ENCODE results near the gene FKBP7. TPM values are rescaled to one million over a fixed set of nuclear protein-coding genes. Genes with fewer than 3 reads are reported as not detected.

FKBP7 gene
- total and polyA plus RNA-seq, 4 donors: 2.8 to 10.4 (median 4.9) TPM

- Histone ChIP-seq H3K4me1 (ENCODE audit: control insufficient read depth in 4 of 4, insufficient read depth in 4 of 4, low read length in 3 of 4) (no peaks in the 10 kb centered on the region), H3K27me3 (ENCODE audit: control insufficient read depth in 4 of 4, insufficient read depth in 4 of 4, low read length in 3 of 4) (no peaks in the 10 kb centered on the region), H3K36me3 (ENCODE audit: control insufficient read depth in 4 of 4, insufficient read depth in 3 of 4, low read depth in 1 of 4, low read length in 3 of 4) (no peaks in the 10 kb centered on the region), H3K9ac (ENCODE audit: low read depth in 1 of 2, low read length in 2 of 2) (no peak overlapping the region), H3K9me3 (ENCODE audit: control insufficient read depth in 4 of 4, low read length in 3 of 4) (no peaks in the 10 kb centered on the region), H3K4me3 (ENCODE audit: low read depth in 1 of 3, low read length in 3 of 3) (no peak overlapping the region), H3K27ac (ENCODE audit: low read depth in 1 of 2, low read length in 2 of 2) (no peak overlapping the region)
- WGBS: 58% methylated on average over 1 of the region's 1 CpG
- no peak for DNase-seq (ENCODE audit: low spot score)
- TF ChIP-seq SP1 (IDR thresholded peaks at IDR 0.05): no peak
- TF ChIP-seq, protein P1, sequence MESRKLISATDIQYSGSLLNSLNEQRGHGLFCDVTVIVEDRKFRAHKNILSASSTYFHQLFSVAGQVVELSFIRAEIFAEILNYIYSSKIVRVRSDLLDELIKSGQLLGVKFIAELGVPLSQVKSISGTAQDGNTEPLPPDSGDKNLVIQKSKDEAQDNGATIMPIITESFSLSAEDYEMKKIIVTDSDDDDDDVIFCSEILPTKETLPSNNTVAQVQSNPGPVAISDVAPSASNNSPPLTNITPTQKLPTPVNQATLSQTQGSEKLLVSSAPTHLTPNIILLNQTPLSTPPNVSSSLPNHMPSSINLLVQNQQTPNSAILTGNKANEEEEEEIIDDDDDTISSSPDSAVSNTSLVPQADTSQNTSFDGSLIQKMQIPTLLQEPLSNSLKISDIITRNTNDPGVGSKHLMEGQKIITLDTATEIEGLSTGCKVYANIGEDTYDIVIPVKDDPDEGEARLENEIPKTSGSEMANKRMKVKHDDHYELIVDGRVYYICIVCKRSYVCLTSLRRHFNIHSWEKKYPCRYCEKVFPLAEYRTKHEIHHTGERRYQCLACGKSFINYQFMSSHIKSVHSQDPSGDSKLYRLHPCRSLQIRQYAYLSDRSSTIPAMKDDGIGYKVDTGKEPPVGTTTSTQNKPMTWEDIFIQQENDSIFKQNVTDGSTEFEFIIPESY (IDR thresholded peaks at IDR 0.05): no peak
- TF ChIP-seq EGR1 (IDR thresholded peaks at IDR 0.05; ENCODE audit: low read depth in 2 of 2): no peak
- no peak for TF ChIP-seq FOXA2 (IDR thresholded peaks at IDR 0.05)
- TF ChIP-seq MAX (IDR thresholded peaks at IDR 0.05): no peak
- TF ChIP-seq HNF4G (IDR thresholded peaks at IDR 0.05): no peak
- no peak for TF ChIP-seq ATF3 (IDR thresholded peaks at IDR 0.05)
- no peak for TF ChIP-seq TAF1 (conservative IDR thresholded peaks at IDR 0.05)
- TF ChIP-seq YY1 (IDR thresholded peaks at IDR 0.05): no peak
- TF ChIP-seq RXRA (IDR thresholded peaks at IDR 0.05): no peak
- TF ChIP-seq RAD21 (IDR thresholded peaks at IDR 0.05): no peak
- TF ChIP-seq JUND (IDR thresholded peaks at IDR 0.05): no peak
- no peak for TF ChIP-seq FOXA1 (IDR thresholded peaks at IDR 0.05)
- TF ChIP-seq, protein P2, sequence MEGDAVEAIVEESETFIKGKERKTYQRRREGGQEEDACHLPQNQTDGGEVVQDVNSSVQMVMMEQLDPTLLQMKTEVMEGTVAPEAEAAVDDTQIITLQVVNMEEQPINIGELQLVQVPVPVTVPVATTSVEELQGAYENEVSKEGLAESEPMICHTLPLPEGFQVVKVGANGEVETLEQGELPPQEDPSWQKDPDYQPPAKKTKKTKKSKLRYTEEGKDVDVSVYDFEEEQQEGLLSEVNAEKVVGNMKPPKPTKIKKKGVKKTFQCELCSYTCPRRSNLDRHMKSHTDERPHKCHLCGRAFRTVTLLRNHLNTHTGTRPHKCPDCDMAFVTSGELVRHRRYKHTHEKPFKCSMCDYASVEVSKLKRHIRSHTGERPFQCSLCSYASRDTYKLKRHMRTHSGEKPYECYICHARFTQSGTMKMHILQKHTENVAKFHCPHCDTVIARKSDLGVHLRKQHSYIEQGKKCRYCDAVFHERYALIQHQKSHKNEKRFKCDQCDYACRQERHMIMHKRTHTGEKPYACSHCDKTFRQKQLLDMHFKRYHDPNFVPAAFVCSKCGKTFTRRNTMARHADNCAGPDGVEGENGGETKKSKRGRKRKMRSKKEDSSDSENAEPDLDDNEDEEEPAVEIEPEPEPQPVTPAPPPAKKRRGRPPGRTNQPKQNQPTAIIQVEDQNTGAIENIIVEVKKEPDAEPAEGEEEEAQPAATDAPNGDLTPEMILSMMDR (IDR thresholded peaks at IDR 0.05; ENCODE audit: low read depth, low read length, missing input control): no peak
- TF ChIP-seq GABPA (IDR thresholded peaks at IDR 0.05 in 1 of 2, conservative IDR thresholded peaks at IDR 0.05 in 1 of 2): no peak
- TF ChIP-seq NR2F2 (IDR thresholded peaks at IDR 0.05): no peak
- TF ChIP-seq, protein P3, sequence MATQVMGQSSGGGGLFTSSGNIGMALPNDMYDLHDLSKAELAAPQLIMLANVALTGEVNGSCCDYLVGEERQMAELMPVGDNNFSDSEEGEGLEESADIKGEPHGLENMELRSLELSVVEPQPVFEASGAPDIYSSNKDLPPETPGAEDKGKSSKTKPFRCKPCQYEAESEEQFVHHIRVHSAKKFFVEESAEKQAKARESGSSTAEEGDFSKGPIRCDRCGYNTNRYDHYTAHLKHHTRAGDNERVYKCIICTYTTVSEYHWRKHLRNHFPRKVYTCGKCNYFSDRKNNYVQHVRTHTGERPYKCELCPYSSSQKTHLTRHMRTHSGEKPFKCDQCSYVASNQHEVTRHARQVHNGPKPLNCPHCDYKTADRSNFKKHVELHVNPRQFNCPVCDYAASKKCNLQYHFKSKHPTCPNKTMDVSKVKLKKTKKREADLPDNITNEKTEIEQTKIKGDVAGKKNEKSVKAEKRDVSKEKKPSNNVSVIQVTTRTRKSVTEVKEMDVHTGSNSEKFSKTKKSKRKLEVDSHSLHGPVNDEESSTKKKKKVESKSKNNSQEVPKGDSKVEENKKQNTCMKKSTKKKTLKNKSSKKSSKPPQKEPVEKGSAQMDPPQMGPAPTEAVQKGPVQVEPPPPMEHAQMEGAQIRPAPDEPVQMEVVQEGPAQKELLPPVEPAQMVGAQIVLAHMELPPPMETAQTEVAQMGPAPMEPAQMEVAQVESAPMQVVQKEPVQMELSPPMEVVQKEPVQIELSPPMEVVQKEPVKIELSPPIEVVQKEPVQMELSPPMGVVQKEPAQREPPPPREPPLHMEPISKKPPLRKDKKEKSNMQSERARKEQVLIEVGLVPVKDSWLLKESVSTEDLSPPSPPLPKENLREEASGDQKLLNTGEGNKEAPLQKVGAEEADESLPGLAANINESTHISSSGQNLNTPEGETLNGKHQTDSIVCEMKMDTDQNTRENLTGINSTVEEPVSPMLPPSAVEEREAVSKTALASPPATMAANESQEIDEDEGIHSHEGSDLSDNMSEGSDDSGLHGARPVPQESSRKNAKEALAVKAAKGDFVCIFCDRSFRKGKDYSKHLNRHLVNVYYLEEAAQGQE (IDR thresholded peaks at IDR 0.05): no peak
These were observed 57.9 kb downstream of the FKBP7 start for GRCh38 chr2:178420463-178420999.

Measured in liver (tissue), 9 donors.